ENCODE measurements around the gene HSDL2.
A peak's percentile ranks its signal among the peaks of the same experiment; 100 is the strongest.
"Not testable (repeated sequence)": the region's sequence is repeated elsewhere in the genome, so short reads cannot be mapped to it uniquely, and the experiment has no call there.

HSDL2 gene

GRCh38 chr9:112367465-112367864 lies 12.4 kb upstream of the HSDL2 start:
- DNase-seq, result no peak

GRCh38 chr9:112369817-112370216 lies 10.1 kb upstream of the HSDL2 start:
- DNase-seq, result no peak

GRCh38 chr9:112371060-112371459 lies 8.8 kb upstream of the HSDL2 start:
- no peak for DNase-seq

GRCh38 chr9:112373666-112374065 lies 6.2 kb upstream of the HSDL2 start:
- DNase-seq, result not testable (repeated sequence)

- not testable (repeated sequence) for DNase-seq
Measured at GRCh38 chr9:112374232-112374631, 5.7 kb upstream of the HSDL2 start.

- DNase-seq, result no peak
Measured at GRCh38 chr9:112375361-112375760, 4.5 kb upstream of the HSDL2 start.

GRCh38 chr9:112377087-112377486 lies 2.8 kb upstream of the HSDL2 start:
- DNase-seq, result no peak

- DNase-seq, result no peak
Measured at GRCh38 chr9:112377684-112378327, 2.1 kb upstream of the HSDL2 start.

GRCh38 chr9:112378328-112379176 lies 1.4 kb upstream of the HSDL2 start:
- no peak for DNase-seq

GRCh38 chr9:112379177-112380101 lies 469 bp upstream of the HSDL2 start:
- DNase-seq, result peak; percentile 98

GRCh38 chr9:112380825-112381221 lies 915 bp downstream of the HSDL2 start:
- no peak for DNase-seq

GRCh38 chr9:112382066-112382465 lies 2.2 kb downstream of the HSDL2 start:
- no peak for DNase-seq

GRCh38 chr9:112382501-112383364 lies 2.8 kb downstream of the HSDL2 start:
- no peak for DNase-seq

- DNase-seq, result no peak
Measured at GRCh38 chr9:112384219-112384618, 4.3 kb downstream of the HSDL2 start.

GRCh38 chr9:112384690-112385089 lies 4.8 kb downstream of the HSDL2 start:
- no peak for DNase-seq

- no peak for DNase-seq
Measured at GRCh38 chr9:112387115-112387514, 7.2 kb downstream of the HSDL2 start.

- not testable (repeated sequence) for DNase-seq
Measured at GRCh38 chr9:112389897-112390296, 10.0 kb downstream of the HSDL2 start.

- not testable (repeated sequence) for DNase-seq
Measured at GRCh38 chr9:112391936-112392560, 12.1 kb downstream of the HSDL2 start.

- DNase-seq, result not testable (repeated sequence)
Measured at GRCh38 chr9:112393146-112393545, 13.2 kb downstream of the HSDL2 start.

GRCh38 chr9:112396416-112396815 lies 16.5 kb downstream of the HSDL2 start:
- no peak for DNase-seq

GRCh38 chr9:112396872-112397271 lies 17.0 kb downstream of the HSDL2 start:
- DNase-seq, result no peak
